Hematopoietic multipotent progenitor cell (in vitro differentiated cells): ENCODE measurements around the gene GRAMD1A. TPM values are rescaled to one million over a fixed set of nuclear protein-coding genes. Genes with fewer than 3 reads are reported as not detected.
"Not testable (repeated sequence)": the region's sequence is repeated elsewhere in the genome, so short reads cannot be mapped to it uniquely, and the experiment has no call there.

Experiments used
- DNase-seq, 3 donors: peaks; one replicate each; pipeline ENCODE4 v3.0.0-alpha.2; 2011 to 2015; ENCODE audit warnings: low read depth in 2 of 3, low spot score in 2 of 3
- total RNA-seq: library from RNA; depleted of rRNA; stranded (reverse); fragments of >200 nt; gene quantifications from one replicate; pipeline ENCODE4 v1.2.3, GENCODE V29; 2012

GRAMD1A gene
- total RNA-seq, 1 donor: 57.4 TPM

GRCh38 chr19:35000647-35001501, 751 bp downstream of the GRAMD1A start:
- DNase-seq: peak in 2 of 3 donors; percentile 77 to 90

- DNase-seq: no peak
Observed at GRCh38 chr19:35002037-35002535, 2.0 kb downstream of the GRAMD1A start.

GRCh38 chr19:35004517-35005255, 4.6 kb downstream of the GRAMD1A start:
- DNase-seq: no peak

GRCh38 chr19:35005256-35005977, 5.3 kb downstream of the GRAMD1A start:
- no peak for DNase-seq

GRCh38 chr19:35006007-35006341, 5.9 kb downstream of the GRAMD1A start:
- DNase-seq: not testable (repeated sequence)

GRCh38 chr19:35006342-35006998, 6.3 kb downstream of the GRAMD1A start:
- no peak for DNase-seq

- no peak for DNase-seq
Observed at GRCh38 chr19:35006999-35007365, 6.9 kb downstream of the GRAMD1A start.

GRCh38 chr19:35007427-35007826, 7.3 kb downstream of the GRAMD1A start:
- not testable (repeated sequence) for DNase-seq

GRCh38 chr19:35008891-35009341, 8.8 kb downstream of the GRAMD1A start:
- no peak for DNase-seq

GRCh38 chr19:35009424-35010415, 9.6 kb downstream of the GRAMD1A start:
- no peak for DNase-seq

- no peak for DNase-seq
Observed at GRCh38 chr19:35011091-35011689, 11.1 kb downstream of the GRAMD1A start.

GRCh38 chr19:35011737-35012682, 11.9 kb downstream of the GRAMD1A start:
- no peak for DNase-seq

GRCh38 chr19:35013041-35013819, 13.1 kb downstream of the GRAMD1A start:
- DNase-seq: peak; percentile 68 to 75 (median 72)

GRCh38 chr19:35013820-35014754, 14.0 kb downstream of the GRAMD1A start:
- DNase-seq: peak in 2 of 3 donors; percentile 50 to 81

- not testable (repeated sequence) for DNase-seq
Observed at GRCh38 chr19:35014774-35015173, 14.7 kb downstream of the GRAMD1A start.
